ENCODE measurements around the gene CPED1.
"Not testable (repeated sequence)": the region's sequence is repeated elsewhere in the genome, so short reads cannot be mapped to it uniquely, and the experiment has no call there.

The CPED1 gene

GRCh38 chr7:121102619-121103018, 114.1 kb downstream of the CPED1 start:
- no peak for FAIRE-seq

GRCh38 chr7:121103086-121103485, 114.6 kb downstream of the CPED1 start:
- FAIRE-seq = no peak

- no peak for FAIRE-seq
These were observed 115.1 kb downstream of the CPED1 start for GRCh38 chr7:121103579-121103978.

GRCh38 chr7:121105262-121105661, 116.8 kb downstream of the CPED1 start:
- no peak for FAIRE-seq

- FAIRE-seq = peak; percentile 92
These were observed 119.5 kb downstream of the CPED1 start for GRCh38 chr7:121107923-121108498.

GRCh38 chr7:121109145-121109544, 120.6 kb downstream of the CPED1 start:
- FAIRE-seq = no peak

- no peak for FAIRE-seq
These were observed 124.8 kb downstream of the CPED1 start for GRCh38 chr7:121113288-121113687.

GRCh38 chr7:121116396-121116795, 127.9 kb downstream of the CPED1 start:
- FAIRE-seq = no peak

GRCh38 chr7:121119047-121119446, 130.5 kb downstream of the CPED1 start:
- peak; percentile 15 for FAIRE-seq

GRCh38 chr7:121123032-121123431, 134.5 kb downstream of the CPED1 start:
- FAIRE-seq = no peak

GRCh38 chr7:121125454-121125853, 136.9 kb downstream of the CPED1 start:
- not testable (repeated sequence) for FAIRE-seq

- FAIRE-seq = no peak
These were observed 137.7 kb downstream of the CPED1 start for GRCh38 chr7:121126201-121126600.

GRCh38 chr7:121126801-121127534, 138.5 kb downstream of the CPED1 start:
- FAIRE-seq = peak; percentile 76

GRCh38 chr7:121132940-121133339, 144.4 kb downstream of the CPED1 start:
- no peak for FAIRE-seq

- no peak for FAIRE-seq
These were observed 144.9 kb downstream of the CPED1 start for GRCh38 chr7:121133444-121133843.

- no peak for FAIRE-seq
These were observed 149.1 kb downstream of the CPED1 start for GRCh38 chr7:121137580-121137979.

- FAIRE-seq = no peak
These were observed 149.9 kb downstream of the CPED1 start for GRCh38 chr7:121138262-121138933.

- no peak for FAIRE-seq
These were observed 150.9 kb downstream of the CPED1 start for GRCh38 chr7:121139427-121139826.

GRCh38 chr7:121140790-121141189, 152.3 kb downstream of the CPED1 start:
- no peak for FAIRE-seq

GRCh38 chr7:121151774-121152221, 163.3 kb downstream of the CPED1 start:
- peak; percentile 51 for FAIRE-seq

GRCh38 chr7:121153411-121153810, 164.9 kb downstream of the CPED1 start:
- no peak for FAIRE-seq

GRCh38 chr7:121153995-121154394, 165.5 kb downstream of the CPED1 start:
- FAIRE-seq = no peak

- FAIRE-seq = no peak
These were observed 168.3 kb downstream of the CPED1 start for GRCh38 chr7:121156825-121157224.

- no peak for FAIRE-seq
These were observed 168.8 kb downstream of the CPED1 start for GRCh38 chr7:121157341-121157751.
